GM12892 (cell line): ENCODE data around the gene CCR5.

Source experiments
- DNase-seq: peaks from one replicate; pipeline ENCODE4 v3.0.0; 2011; ENCODE audit not compliant: insufficient read length
- FAIRE-seq: peaks from 2 replicates; lab custom pipeline; 2011; peaks lifted over from hg19 to GRCh38; lab: Jason Lieb, UNC
- POLR2A ChIP-seq: IDR thresholded peaks from 2 replicates; pipeline ENCODE4 v1.6.1; 2011; ENCODE audit warnings: low read depth, low read length, control low read depth
- POLR2AphosphoS5 ChIP-seq: IDR thresholded peaks from 2 replicates; pipeline ENCODE4 v1.6.1; 2011; ENCODE audit warnings: low read depth, low read length, control low read depth
- TAF1 ChIP-seq: IDR thresholded peaks from 2 replicates; pipeline ENCODE4 v1.6.1; 2011; ENCODE audit warnings: low read depth, mild to moderate bottlenecking, control low read depth, low read length, borderline replicate concordance

CCR5 gene

DNA sequence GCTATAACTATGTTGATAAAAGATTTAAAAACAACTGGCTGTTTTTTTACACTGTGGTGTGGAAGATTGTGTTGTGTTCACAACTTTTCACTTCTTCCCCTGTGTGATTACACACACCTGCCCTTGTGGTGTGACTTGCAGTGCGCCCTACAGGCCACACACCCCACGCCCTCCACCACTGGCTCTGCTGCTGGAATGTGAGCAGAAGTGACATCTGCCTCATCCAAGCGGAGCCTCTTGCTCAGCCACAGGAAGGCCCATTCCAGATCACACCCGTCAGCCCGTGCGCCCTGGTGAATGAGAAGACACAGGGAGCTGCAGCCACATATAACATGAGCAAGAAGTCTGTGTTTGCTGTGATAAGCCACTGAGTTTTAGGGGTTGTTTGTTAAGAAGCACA lies 9.8 kb upstream of the CCR5 start:
- DNase-seq: no peak
- FAIRE-seq: peak; percentile 83
- no peak for TF ChIP-seq POLR2A
- no peak for TF ChIP-seq TAF1
- no peak for TF ChIP-seq POLR2AphosphoS5

DNA sequence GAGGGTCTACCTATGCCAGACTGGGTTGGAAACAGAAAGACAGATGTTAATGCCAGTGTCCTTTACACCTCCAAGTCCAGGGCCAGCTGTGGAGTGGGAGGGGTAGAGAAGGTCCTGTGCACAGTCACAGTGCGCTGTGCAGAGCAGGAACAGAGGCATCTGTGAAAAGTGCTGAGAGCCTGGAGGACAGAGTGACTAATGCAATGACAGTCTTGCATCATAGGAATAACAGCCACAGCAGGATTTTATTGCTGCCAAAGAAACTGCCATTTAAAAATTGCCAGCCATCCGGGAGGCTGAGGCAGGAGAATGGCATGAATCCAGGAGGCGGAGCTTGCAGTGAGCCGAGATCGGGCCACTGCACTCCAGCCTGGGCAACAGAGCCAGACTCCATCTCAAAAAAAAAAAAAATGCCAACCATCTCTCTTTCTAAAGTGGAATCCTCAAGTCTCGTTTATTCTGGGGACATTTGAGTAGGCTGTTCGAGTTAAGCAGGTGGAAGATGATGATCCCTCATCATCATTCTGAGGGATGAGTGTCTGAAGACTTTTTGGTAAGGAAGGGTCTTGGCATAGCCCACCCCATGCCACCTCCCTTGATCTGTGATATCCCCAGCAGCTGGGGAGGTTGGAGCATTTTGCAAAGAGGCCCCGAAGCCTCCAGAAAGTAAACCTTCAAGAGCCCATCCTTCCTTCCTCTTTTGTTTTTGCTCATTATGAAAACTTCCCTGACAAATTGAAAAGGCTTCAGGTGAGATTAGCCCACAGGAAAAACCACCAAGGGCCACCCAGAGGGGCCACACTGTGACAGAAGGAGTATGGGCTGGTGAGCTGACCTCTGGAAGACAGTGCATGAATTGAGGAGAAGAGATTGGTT lies 9.1 kb upstream of the CCR5 start:
- FAIRE-seq (no peak), DNase-seq (no peak)
- no peak for TF ChIP-seq POLR2AphosphoS5
- no peak for TF ChIP-seq POLR2A
- TF ChIP-seq TAF1: no peak

DNA sequence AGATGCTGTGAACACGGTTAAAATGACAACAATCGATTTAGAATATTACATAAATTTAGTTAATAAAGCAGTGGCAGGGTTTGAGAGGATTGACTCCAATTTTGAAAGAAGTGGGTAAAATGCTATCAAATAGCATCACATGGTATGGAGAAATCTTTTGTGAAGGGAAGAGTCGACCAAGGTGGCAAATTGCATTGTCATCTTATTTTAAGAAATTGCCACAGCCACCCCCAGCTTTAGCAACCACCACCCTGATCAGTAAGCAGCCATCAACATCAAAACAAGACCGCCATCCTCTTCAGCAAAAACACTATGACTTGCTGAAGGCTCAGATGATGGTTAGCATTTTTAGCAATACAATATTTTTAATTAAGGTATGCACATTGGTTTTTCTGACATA lies 5.7 kb upstream of the CCR5 start:
- TF ChIP-seq POLR2A: no peak
- no peak for TF ChIP-seq TAF1
- no peak for TF ChIP-seq POLR2AphosphoS5
- DNase-seq: no peak
- no peak for FAIRE-seq

DNA sequence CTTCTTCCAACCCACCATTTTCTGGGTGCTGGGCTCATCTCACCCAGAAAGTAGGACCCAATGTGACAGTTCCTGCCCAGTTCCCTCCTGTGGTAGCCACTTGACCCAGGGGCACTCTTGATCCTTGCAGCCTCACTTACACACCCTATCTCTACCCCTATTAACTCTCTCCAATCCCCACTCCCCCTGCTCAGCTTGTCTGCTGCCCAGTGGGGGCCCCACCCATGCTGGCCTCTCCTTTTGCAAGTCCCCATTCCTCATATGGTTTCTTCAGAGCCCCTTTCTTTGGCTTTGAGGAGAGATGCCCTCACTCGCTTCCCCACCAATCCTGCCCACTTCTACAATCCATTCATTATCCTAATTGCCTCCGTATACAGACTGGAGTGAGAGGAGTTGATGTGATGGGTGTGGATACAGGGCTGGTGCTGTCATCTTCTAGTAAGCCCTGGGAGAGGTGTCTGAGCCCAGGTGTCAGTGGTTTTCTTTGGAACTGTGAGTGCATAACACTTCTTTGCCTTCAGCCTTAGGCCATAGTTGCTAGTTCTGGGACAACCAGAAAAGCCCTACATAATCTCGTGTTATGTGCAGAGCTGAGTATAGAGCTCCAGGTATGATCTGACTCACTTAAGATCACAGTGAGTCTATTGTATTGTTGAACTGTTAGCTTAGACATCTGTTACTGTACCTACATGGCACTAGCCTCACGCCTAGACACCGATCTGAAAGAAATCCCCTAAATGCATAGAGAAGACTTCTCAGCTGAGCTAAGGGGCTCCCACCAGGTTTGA lies 4.8 kb upstream of the CCR5 start:
- TF ChIP-seq POLR2AphosphoS5: no peak
- no peak for TF ChIP-seq POLR2A
- TF ChIP-seq TAF1: no peak
- FAIRE-seq (no peak), DNase-seq (no peak)

DNA sequence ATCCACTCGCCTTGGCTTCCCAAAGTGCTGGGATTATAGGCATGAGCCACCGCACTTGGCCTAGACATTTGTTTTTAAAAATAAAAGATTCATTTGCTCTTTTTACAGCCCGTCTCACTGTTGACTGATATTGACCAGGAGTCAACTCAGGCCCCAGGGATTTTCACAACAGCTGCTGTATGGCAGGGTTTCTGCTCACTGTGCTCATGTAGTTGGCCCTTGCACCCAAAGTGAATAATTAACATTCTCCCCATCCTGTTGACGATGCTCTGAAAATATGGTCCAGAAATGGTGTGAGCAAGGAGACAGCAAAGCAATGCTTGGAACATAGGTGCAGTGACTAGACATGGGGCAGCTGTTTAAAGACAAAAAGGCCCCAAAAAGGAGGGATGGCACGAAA lies 2.9 kb upstream of the CCR5 start:
- FAIRE-seq (no peak), DNase-seq (no peak)
- no peak for TF ChIP-seq POLR2AphosphoS5
- TF ChIP-seq TAF1: no peak
- no peak for TF ChIP-seq POLR2A

DNA sequence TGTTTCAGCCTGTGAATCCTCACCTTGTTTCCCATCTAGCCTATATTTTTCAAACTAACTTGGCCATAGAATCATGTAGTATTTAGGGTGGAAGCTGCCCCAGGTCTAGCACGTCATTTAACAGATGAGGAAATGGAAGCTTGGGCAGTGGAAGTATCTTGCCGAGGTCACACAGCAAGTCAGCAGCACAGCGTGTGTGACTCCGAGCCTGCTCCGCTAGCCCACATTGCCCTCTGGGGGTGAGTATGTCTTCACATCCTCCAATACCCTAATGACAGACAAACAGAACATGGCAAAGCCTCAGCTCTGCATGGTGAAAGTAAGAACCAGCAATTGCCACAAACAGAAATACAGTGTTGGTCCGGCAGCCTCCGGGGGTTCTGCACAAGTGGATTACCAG lies 2.2 kb upstream of the CCR5 start:
- DNase-seq (no peak), FAIRE-seq (peak; percentile 98)
- TF ChIP-seq POLR2A (no peak), TAF1 (no peak), POLR2AphosphoS5 (no peak)

DNA sequence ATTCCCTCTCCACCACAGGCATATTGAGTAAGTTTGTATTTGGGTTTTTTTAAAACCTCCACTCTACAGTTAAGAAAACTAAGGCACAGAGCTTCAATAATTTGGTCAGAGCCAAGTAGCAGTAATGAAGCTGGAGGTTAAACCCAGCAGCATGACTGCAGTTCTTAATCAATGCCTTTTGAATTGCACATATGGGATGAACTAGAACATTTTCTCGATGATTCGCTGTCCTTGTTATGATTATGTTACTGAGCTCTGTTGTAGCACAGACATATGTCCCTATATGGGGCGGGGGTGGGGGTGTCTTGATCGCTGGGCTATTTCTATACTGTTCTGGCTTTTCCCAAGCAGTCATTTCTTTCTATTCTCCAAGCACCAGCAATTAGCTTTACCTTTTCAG lies 1.6 kb upstream of the CCR5 start:
- FAIRE-seq (no peak), DNase-seq (no peak)
- no peak for TF ChIP-seq POLR2A
- TF ChIP-seq TAF1: no peak
- TF ChIP-seq POLR2AphosphoS5: no peak

DNA sequence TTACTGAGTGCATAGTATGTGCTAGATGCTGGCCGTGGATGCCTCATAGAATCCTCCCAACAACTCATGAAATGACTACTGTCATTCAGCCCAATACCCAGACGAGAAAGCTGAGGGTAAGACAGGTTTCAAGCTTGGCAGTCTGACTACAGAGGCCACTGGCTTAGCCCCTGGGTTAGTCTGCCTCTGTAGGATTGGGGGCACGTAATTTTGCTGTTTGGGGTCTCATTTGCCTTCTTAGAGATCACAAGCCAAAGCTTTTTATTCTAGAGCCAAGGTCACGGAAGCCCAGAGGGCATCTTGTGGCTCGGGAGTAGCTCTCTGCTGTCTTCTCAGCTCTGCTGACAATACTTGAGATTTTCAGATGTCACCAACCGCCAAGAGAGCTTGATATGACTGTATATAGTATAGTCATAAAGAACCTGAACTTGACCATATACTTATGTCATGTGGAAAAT lies 1.0 kb upstream of the CCR5 start:
- no peak for DNase-seq
- FAIRE-seq: peak; percentile 91
- no peak for TF ChIP-seq POLR2A

DNA sequence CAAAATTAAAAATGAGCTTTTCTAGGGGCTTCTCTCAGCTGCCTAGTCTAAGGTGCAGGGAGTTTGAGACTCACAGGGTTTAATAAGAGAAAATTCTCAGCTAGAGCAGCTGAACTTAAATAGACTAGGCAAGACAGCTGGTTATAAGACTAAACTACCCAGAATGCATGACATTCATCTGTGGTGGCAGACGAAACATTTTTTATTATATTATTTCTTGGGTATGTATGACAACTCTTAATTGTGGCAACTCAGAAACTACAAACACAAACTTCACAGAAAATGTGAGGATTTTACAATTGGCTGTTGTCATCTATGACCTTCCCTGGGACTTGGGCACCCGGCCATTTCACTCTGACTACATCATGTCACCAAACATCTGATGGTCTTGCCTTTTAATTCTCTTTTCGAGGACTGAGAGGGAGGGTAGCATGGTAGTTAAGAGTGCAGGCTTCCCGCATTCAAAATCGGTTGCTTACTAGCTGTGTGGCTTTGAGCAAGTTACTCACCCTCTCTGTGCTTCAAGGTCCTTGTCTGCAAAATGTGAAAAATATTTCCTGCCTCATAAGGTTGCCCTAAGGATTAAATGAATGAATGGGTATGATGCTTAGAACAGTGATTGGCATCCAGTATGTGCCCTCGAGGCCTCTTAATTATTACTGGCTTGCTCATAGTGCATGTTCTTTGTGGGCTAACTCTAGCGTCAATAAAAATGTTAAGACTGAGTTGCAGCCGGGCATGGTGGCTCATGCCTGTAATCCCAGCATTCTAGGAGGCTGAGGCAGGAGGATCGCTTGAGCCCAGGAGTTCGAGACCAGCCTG lies 984 bp downstream of the CCR5 start:
- no peak for FAIRE-seq
- DNase-seq: no peak
- TF ChIP-seq POLR2A (no peak), POLR2AphosphoS5 (no peak), TAF1 (no peak)

DNA sequence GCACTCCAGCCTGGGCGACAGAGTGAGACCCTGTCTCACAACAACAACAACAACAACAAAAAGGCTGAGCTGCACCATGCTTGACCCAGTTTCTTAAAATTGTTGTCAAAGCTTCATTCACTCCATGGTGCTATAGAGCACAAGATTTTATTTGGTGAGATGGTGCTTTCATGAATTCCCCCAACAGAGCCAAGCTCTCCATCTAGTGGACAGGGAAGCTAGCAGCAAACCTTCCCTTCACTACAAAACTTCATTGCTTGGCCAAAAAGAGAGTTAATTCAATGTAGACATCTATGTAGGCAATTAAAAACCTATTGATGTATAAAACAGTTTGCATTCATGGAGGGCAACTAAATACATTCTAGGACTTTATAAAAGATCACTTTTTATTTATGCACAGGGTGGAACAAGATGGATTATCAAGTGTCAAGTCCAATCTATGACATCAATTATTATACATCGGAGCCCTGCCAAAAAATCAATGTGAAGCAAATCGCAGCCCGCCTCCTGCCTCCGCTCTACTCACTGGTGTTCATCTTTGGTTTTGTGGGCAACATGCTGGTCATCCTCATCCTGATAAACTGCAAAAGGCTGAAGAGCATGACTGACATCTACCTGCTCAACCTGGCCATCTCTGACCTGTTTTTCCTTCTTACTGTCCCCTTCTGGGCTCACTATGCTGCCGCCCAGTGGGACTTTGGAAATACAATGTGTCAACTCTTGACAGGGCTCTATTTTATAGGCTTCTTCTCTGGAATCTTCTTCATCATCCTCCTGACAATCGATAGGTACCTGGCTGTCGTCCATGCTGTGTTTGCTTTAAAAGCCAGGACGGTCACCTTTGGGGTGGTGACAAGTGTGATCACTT lies 2.0 kb downstream of the CCR5 start:
- DNase-seq (no peak), FAIRE-seq (peak; percentile 87)
- no peak for TF ChIP-seq TAF1
- TF ChIP-seq POLR2A: no peak
- no peak for TF ChIP-seq POLR2AphosphoS5
